Upper lobe of left lung (tissue), 4 donors: ENCODE results near the gene RAP1A.

Source experiments
- CTCF ChIP-seq, 6 experiments: fragments of 450-650 bp in 4 of 6; fragments of 200-600 bp in 2 of 6; sonication (generic) in 2 of 6; IDR thresholded peaks; one replicate each; pipeline ENCODE4 v1.5.1; 2016 to 2019; ENCODE audit warnings: antibody characterized with exemption in 6 of 6
- POLR2AphosphoS5 ChIP-seq, 2 donors: sonication (generic); formaldehyde crosslinking; IDR thresholded peaks; one replicate each; pipeline ENCODE4 v1.5.1; 2017; ENCODE audit warnings: antibody characterized with exemption in 2 of 2

- no peak for TF ChIP-seq CTCF (IDR thresholded peaks at IDR 0.05)
- no peak for TF ChIP-seq POLR2AphosphoS5 (IDR thresholded peaks at IDR 0.05)
Observed at GRCh38 chr1:111631502-111631901, 11.9 kb downstream of the RAP1A start.
